ENCODE results near the gene CTNNA1. TPM values are rescaled to one million over a fixed set of nuclear protein-coding genes. Genes with fewer than 3 reads are reported as not detected.

CTNNA1 gene
- polyA plus RNA-seq, 4 donors, result 301 to 428 (median 405) TPM

- DNase-seq (ENCODE audit: low read depth in 4 of 4, low spot score in 3 of 4), result no peak
These were observed 125.4 kb downstream of the CTNNA1 start for GRCh38 chr5:138878437-138879235.

GRCh38 chr5:138883211-138883610 lies 130.0 kb downstream of the CTNNA1 start:
- no peak for DNase-seq (ENCODE audit: low read depth in 4 of 4, low spot score in 3 of 4)

GRCh38 chr5:138884094-138884493 lies 130.9 kb downstream of the CTNNA1 start:
- no peak for DNase-seq (ENCODE audit: low read depth in 4 of 4, low spot score in 3 of 4)

- DNase-seq (ENCODE audit: low read depth in 4 of 4, low spot score in 3 of 4), result no peak
These were observed 131.3 kb downstream of the CTNNA1 start for GRCh38 chr5:138884554-138884953.

GRCh38 chr5:138889994-138890393 lies 136.8 kb downstream of the CTNNA1 start:
- no peak for DNase-seq (ENCODE audit: low read depth in 4 of 4, low spot score in 3 of 4)

- DNase-seq (ENCODE audit: low read depth in 4 of 4, low spot score in 3 of 4), result no peak
These were observed 137.4 kb downstream of the CTNNA1 start for GRCh38 chr5:138890644-138891043.

GRCh38 chr5:138895918-138896317 lies 142.7 kb downstream of the CTNNA1 start:
- no peak for DNase-seq (ENCODE audit: low read depth in 4 of 4, low spot score in 3 of 4)

- DNase-seq (ENCODE audit: low read depth in 4 of 4, low spot score in 3 of 4), result no peak
These were observed 145.1 kb downstream of the CTNNA1 start for GRCh38 chr5:138898299-138898698.

- DNase-seq (ENCODE audit: low read depth in 4 of 4, low spot score in 3 of 4), result no peak
These were observed 145.5 kb downstream of the CTNNA1 start for GRCh38 chr5:138898742-138899141.

- no peak for DNase-seq (ENCODE audit: low read depth in 4 of 4, low spot score in 3 of 4)
These were observed 147.2 kb downstream of the CTNNA1 start for GRCh38 chr5:138900281-138900965.

- DNase-seq (ENCODE audit: low read depth in 4 of 4, low spot score in 3 of 4), result no peak
These were observed 148.5 kb downstream of the CTNNA1 start for GRCh38 chr5:138901716-138902115.

GRCh38 chr5:138903130-138903775 lies 150.0 kb downstream of the CTNNA1 start:
- no peak for DNase-seq (ENCODE audit: low read depth in 4 of 4, low spot score in 3 of 4)

- no peak for DNase-seq (ENCODE audit: low read depth in 4 of 4, low spot score in 3 of 4)
These were observed 152.3 kb downstream of the CTNNA1 start for GRCh38 chr5:138905541-138905940.

GRCh38 chr5:138909734-138910133 lies 156.5 kb downstream of the CTNNA1 start:
- DNase-seq (ENCODE audit: low read depth in 4 of 4, low spot score in 3 of 4), result no peak

- no peak for DNase-seq (ENCODE audit: low read depth in 4 of 4, low spot score in 3 of 4)
These were observed 157.4 kb downstream of the CTNNA1 start for GRCh38 chr5:138910546-138911185.

GRCh38 chr5:138911441-138911840 lies 158.2 kb downstream of the CTNNA1 start:
- no peak for DNase-seq (ENCODE audit: low read depth in 4 of 4, low spot score in 3 of 4)

- no peak for DNase-seq (ENCODE audit: low read depth in 4 of 4, low spot score in 3 of 4)
These were observed 158.9 kb downstream of the CTNNA1 start for GRCh38 chr5:138912093-138912492.

GRCh38 chr5:138913773-138914172 lies 160.5 kb downstream of the CTNNA1 start:
- DNase-seq (ENCODE audit: low read depth in 4 of 4, low spot score in 3 of 4), result no peak

GRCh38 chr5:138914338-138914737 lies 161.1 kb downstream of the CTNNA1 start:
- no peak for DNase-seq (ENCODE audit: low read depth in 4 of 4, low spot score in 3 of 4)

- no peak for DNase-seq (ENCODE audit: low read depth in 4 of 4, low spot score in 3 of 4)
These were observed 165.5 kb downstream of the CTNNA1 start for GRCh38 chr5:138918686-138919085.

- no peak for DNase-seq (ENCODE audit: low read depth in 4 of 4, low spot score in 3 of 4)
These were observed 167.0 kb downstream of the CTNNA1 start for GRCh38 chr5:138920181-138920580.

Data from left renal pelvis (tissue), 4 donors.